ENCODE data around the gene PRR3. TPM values are rescaled to one million over a fixed set of nuclear protein-coding genes. Genes with fewer than 3 reads are reported as not detected.
A peak's percentile ranks its signal among the peaks of the same experiment; 100 is the strongest.

PRR3 gene
- total RNA-seq, 2 donors from 2014 or later = 3.9 to 7.2 TPM

GRCh38 chr6:30555816-30556065 is 1.4 kb upstream of the PRR3 start:
- Histone ChIP-seq H3K9ac (ENCODE audit: low read depth in 2 of 2, low read length in 2 of 2) (peak overlapping the region; percentile 92 to 100), H3K27me3 (no peaks in the 10 kb centered on the region), H3K4me3 (peak overlapping the region; percentile 84), H3K9me3 (no peaks in the 10 kb centered on the region), H3K36me3 (no peaks in the 10 kb centered on the region), H3K4me1 (peaks cover 7% of the 10 kb centered on the region), H3K27ac (peak overlapping the region; percentile 97)
- intact Hi-C loops (cut with DNase I) = no loop called here
- TF ChIP-seq CTCF (IDR thresholded peaks at IDR 0.05) = no peak
- DNase-seq = no peak

- peak within 1 kb of the TSS; percentile 92 to 100 for H3K9ac ChIP-seq (ENCODE audit: low read depth in 2 of 2, low read length in 2 of 2)
- H3K36me3 ChIP-seq = no peaks in the 10 kb centered on the region
- peak within 1 kb of the TSS; percentile 97 for H3K27ac ChIP-seq
- intact Hi-C loops (cut with DNase I) = no loop called here
- H3K4me1 ChIP-seq = peaks cover 7% of the 10 kb centered on the region
- TF ChIP-seq CTCF (IDR thresholded peaks at IDR 0.05) = no peak
- no peaks in the 10 kb centered on the region for H3K9me3 ChIP-seq
- H3K4me3 ChIP-seq = peak within 1 kb of the TSS; percentile 84
- no peaks in the 10 kb centered on the region for H3K27me3 ChIP-seq
- peak; percentile 99 for DNase-seq
These were observed 809 bp upstream of the PRR3 start, which contains the start of gene GNL1 for GRCh38 chr6:30556066-30556905. Gene GNL1, minus strand, starts transcription at chr6:30556489. Its CDS starts 286 bp downstream, at chr6:30556203.

- TF ChIP-seq CTCF (IDR thresholded peaks at IDR 0.05) = no peak
- DNase-seq = no peak
- H3K27ac ChIP-seq = peak overlapping the region; percentile 97
These were observed 537 bp downstream of the PRR3 start for GRCh38 chr6:30557683-30557981.

GRCh38 chr6:30560930-30561329 is 3.8 kb downstream of the PRR3 start:
- no peak for DNase-seq
- H3K27ac ChIP-seq = no peak overlapping the region
- no peaks in the 10 kb centered on the region for H3K9me3 ChIP-seq
- H3K4me1 ChIP-seq = no peaks in the 10 kb centered on the region
- H3K36me3 ChIP-seq = no peaks in the 10 kb centered on the region
- intact Hi-C loops (cut with DNase I) = no loop called here
- H3K9ac ChIP-seq (ENCODE audit: low read depth in 2 of 2, low read length in 2 of 2) = no peak overlapping the region
- no peak overlapping the region for H3K4me3 ChIP-seq
- no peak for TF ChIP-seq CTCF (IDR thresholded peaks at IDR 0.05)
- no peaks in the 10 kb centered on the region for H3K27me3 ChIP-seq

More at GRCh38 chr6:30557683-30557981, 537 bp downstream of the PRR3 start:
- peaks cover 7% of the 10 kb centered on the region for H3K4me1 ChIP-seq
- peak overlapping the region; percentile 92 to 100 for H3K9ac ChIP-seq (ENCODE audit: low read depth in 2 of 2, low read length in 2 of 2)
- H3K27me3 ChIP-seq = no peaks in the 10 kb centered on the region
- H3K9me3 ChIP-seq = no peaks in the 10 kb centered on the region
- H3K4me3 ChIP-seq = peak overlapping the region; percentile 84
- intact Hi-C loops (cut with DNase I) = no loop called here
- H3K36me3 ChIP-seq = no peaks in the 10 kb centered on the region

- no peak for DNase-seq
- H3K4me1 ChIP-seq = no peaks in the 10 kb centered on the region
- H3K27ac ChIP-seq = no peak overlapping the region
- intact Hi-C loops (cut with DNase I) = no loop called here
- no peak for TF ChIP-seq CTCF (IDR thresholded peaks at IDR 0.05)
- H3K27me3 ChIP-seq = no peaks in the 10 kb centered on the region
- H3K9ac ChIP-seq (ENCODE audit: low read depth in 2 of 2, low read length in 2 of 2) = no peak overlapping the region
- no peak overlapping the region for H3K4me3 ChIP-seq
- H3K9me3 ChIP-seq = no peaks in the 10 kb centered on the region
- H3K36me3 ChIP-seq = no peaks in the 10 kb centered on the region
These were observed 5.7 kb downstream of the PRR3 start for GRCh38 chr6:30562470-30563425.

All from colonic mucosa (tissue), 4 donors.